Measurements from ENCODE around the gene C19orf85. TPM values are rescaled to one million over a fixed set of nuclear protein-coding genes. Genes with fewer than 3 reads are reported as not detected.

Gene C19orf85
- polyA plus RNA-seq, 1 of the 3 experiments (the other 2 are of a cell fraction) = not detected

DNA sequence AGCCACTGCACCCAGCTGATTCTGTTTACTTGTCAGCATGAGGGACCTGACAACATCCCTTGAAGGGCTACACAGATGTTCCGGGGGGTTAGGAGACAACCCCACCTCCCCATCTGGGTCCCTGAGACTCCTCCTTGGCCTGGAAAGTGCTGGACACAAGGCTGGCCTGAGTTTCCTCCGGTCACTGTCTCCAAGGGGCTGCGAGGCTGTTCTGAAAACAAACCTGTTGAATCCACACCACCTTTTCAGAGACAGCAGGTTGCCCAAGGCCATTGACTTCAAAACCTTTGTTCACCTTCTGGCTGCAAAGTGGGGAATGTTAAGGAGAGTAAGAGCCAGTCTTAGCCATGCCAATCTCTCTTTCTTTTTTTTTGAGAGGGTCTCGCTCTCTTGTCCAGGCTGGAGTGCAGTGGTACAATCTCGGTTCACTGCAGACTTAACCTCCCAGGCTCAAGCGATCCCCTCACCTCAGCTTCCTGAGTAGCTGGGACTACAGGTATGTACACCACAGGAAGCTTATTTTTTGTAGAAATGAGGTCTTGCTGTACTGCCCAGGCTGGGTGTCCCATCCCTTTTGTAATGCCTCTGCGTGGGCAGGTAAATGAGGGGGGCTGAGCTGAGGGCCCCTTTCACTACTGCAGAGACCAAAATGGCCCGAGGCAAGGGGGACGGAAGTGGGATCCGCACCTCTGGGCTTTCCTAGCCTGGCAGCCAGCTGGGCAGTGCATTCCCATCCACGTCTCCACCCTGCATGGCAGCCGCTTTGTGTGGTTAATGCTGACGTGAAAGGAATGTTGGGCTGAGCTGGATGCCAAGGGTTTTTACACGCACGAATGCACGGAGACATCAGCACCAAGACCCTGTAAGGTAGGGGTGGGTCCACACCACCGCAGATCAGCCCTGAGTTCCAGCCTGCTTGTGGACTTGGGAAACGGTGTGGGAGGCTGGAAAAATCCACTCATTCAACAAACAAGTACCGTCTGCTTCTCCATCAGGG is 10.0 kb upstream of the C19orf85 start:
- ChIA-PET CTCF (interaction anchor here (0.6 to 7.8 kb wide), 4 partner anchors 12 to 30 kb away, joined by 4 to 46 read pairs (median 4); no protein-coding TSS in a partner anchor), POLR2A (no interaction called here)
- no peak overlapping the region for H3K9ac ChIP-seq
- no peak overlapping the region for H3K4me2 ChIP-seq
- H2AFZ ChIP-seq (ENCODE audit: low read depth) = no peak overlapping the region
- H3K4me3 ChIP-seq (ENCODE audit: low read depth in 2 of 2, low read length in 1 of 2) = no peak overlapping the region
- H3K36me3 ChIP-seq (replicated peaks in 1 of 2; ENCODE audit: control insufficient read depth in 1 of 2, insufficient read depth in 2 of 2, low read length in 1 of 2) = no peaks in the 10 kb centered on the region
- H3F3A ChIP-seq (replicated peaks; ENCODE audit: insufficient read depth) = peaks cover 11% of the 10 kb centered on the region
- no peaks in the 10 kb centered on the region for H3K9me3 ChIP-seq
- no peak overlapping the region for H3K27ac ChIP-seq (ENCODE audit: low read depth in 2 of 2, low read length in 1 of 2)
- H3K9me2 ChIP-seq = no peaks in the 10 kb centered on the region
- H3K27me3 ChIP-seq (ENCODE audit: insufficient read depth) = no peaks in the 10 kb centered on the region
- no peak for TF ChIP-seq TAF1 (IDR thresholded peaks at IDR 0.05; ENCODE audit: borderline replicate concordance, low read depth, low read length)
- no peak for TF ChIP-seq MEF2A (IDR thresholded peaks at IDR 0.05; ENCODE audit: borderline replicate concordance, low read depth)
- no peak for TF ChIP-seq EP300 (IDR thresholded peaks at IDR 0.05; ENCODE audit: borderline replicate concordance in 1 of 2, low read depth in 1 of 2, low read length in 1 of 2)
- no peaks in the 10 kb centered on the region for H4K20me1 ChIP-seq (ENCODE audit: insufficient read depth)
- peaks cover 11 to 16% of the 10 kb centered on the region in 2 experiments; a peak in 2 of 4 replicates for H3K4me1 ChIP-seq (ENCODE audit: control insufficient read depth in 1 of 2, insufficient read depth in 2 of 2, low read depth in 1 of 2, low read length in 1 of 2)
- DNase-seq = no peak
- 87% methylated on average over 10 of the region's 19 CpGs for WGBS (ENCODE audit: low lambda C conversion rate)
- H3K79me2 ChIP-seq (ENCODE audit: insufficient read depth) = peaks cover 23% of the 10 kb centered on the region; the same call in 1 of the 2 replicates

DNA sequence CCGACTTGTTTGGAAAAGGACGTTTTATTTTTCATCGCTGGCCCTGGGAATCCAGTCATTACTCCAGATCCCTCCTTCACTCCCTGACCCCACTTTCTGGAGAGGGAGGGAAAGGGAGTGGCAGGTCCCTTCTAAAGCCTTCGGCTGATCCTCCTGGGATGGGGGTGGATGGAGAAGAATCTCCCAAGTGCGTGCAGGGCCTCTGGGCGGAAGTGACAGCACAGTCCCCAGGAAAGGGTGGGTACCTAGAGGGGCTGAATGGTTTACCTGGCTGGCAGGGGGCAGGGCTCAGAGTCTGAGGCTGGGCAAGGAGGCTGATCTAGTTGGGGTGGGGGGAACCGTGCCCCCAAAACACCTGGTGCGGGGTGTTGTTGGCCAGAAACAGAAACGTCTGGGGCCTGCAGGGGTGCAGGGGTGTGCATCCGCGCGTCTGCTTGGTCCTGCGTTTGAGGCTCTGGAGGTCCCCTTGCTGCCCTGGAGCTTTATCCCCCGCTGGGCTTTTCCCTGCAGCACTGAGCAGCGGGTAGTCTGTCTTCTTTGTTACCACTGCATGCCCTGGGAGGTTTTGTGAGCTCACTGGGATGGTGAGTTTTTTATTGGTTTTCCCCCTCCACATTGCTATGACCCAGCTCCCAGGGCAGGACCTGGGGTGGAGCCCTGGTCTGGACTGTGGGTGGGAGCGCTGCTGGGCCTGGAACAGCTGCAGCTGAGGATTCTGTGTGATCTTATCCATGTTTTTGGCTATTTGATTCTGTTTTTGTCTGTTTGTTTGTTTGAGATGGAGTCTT is 8.9 kb upstream of the C19orf85 start:
- Histone ChIP-seq H3K79me2 (ENCODE audit: insufficient read depth) (peaks cover 13% of the 10 kb centered on the region; the same call in 1 of the 2 replicates), H3K9me3 (no peaks in the 10 kb centered on the region), H3K27ac (ENCODE audit: low read depth in 2 of 2, low read length in 1 of 2) (no peak overlapping the region), H3K36me3 (replicated peaks in 1 of 2; ENCODE audit: control insufficient read depth in 1 of 2, insufficient read depth in 2 of 2, low read length in 1 of 2) (no peaks in the 10 kb centered on the region), H2AFZ (ENCODE audit: low read depth) (no peak overlapping the region), H3K9ac (no peak overlapping the region), H4K20me1 (ENCODE audit: insufficient read depth) (no peaks in the 10 kb centered on the region), H3K4me3 (ENCODE audit: low read depth in 2 of 2, low read length in 1 of 2) (no peak overlapping the region), H3K4me2 (no peak overlapping the region), H3K9me2 (no peaks in the 10 kb centered on the region), H3K27me3 (ENCODE audit: insufficient read depth) (no peaks in the 10 kb centered on the region), H3F3A (replicated peaks; ENCODE audit: insufficient read depth) (peaks cover 11% of the 10 kb centered on the region), H3K4me1 (ENCODE audit: control insufficient read depth in 1 of 2, insufficient read depth in 2 of 2, low read depth in 1 of 2, low read length in 1 of 2) (peaks cover 11 to 14% of the 10 kb centered on the region in 2 experiments; a peak in 2 of 4 replicates)
- TF ChIP-seq IRF3 (IDR thresholded peaks at IDR 0.05; ENCODE audit: low read depth, low read length) (no peak), TAF1 (IDR thresholded peaks at IDR 0.05; ENCODE audit: borderline replicate concordance, low read depth, low read length) (no peak), FOSL2 (IDR thresholded peaks at IDR 0.05; ENCODE audit: borderline replicate concordance, low read depth) (no peak), POLR2AphosphoS5 (IDR thresholded peaks at IDR 0.05; ENCODE audit: low read depth, low read length) (no peak), TEAD4 (IDR thresholded peaks at IDR 0.05; ENCODE audit: borderline replicate concordance, insufficient read depth) (no peak)
- TF ChIP-seq, protein P1, sequence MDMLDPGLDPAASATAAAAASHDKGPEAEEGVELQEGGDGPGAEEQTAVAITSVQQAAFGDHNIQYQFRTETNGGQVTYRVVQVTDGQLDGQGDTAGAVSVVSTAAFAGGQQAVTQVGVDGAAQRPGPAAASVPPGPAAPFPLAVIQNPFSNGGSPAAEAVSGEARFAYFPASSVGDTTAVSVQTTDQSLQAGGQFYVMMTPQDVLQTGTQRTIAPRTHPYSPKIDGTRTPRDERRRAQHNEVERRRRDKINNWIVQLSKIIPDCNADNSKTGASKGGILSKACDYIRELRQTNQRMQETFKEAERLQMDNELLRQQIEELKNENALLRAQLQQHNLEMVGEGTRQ (IDR thresholded peaks at IDR 0.05; ENCODE audit: borderline replicate concordance, low read depth, low read length) = no peak
- WGBS (ENCODE audit: low lambda C conversion rate) = 85% methylated on average over 15 of the region's 16 CpGs
- ChIA-PET POLR2A (no interaction called here), CTCF (interaction anchor here (0.6 to 7.8 kb wide), 3 partner anchors 13 to 31 kb away, joined by 4 to 46 read pairs (median 5); no protein-coding TSS in a partner anchor)
- DNase-seq = no peak

Measured in SK-N-SH (cell line).